Measurements from ENCODE around the gene NTRK3.

DNA sequence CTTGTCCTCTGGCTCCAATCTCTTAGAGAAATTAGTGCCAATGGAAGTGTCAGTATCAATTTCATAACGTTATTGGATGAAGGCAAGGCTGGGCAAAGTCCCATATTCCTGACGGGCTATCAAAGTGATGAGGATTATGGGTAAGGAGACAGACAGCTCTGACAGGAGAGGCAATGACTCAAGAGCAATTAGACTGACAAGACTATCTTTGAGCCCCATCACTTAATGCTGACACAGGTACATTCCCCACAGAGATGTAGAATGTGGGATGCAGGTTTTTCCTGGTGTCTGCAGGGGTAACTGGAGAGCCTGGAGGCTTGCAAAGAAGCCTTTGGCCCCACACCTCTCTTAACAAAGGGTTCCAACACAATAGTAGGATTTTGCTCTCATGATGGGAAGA is 208.3 kb downstream of the NTRK3 start:
- TF ChIP-seq CSRNP3 (CRISPR knock-in tag; IDR thresholded peaks at IDR 0.05): no peak
- TF ChIP-seq, protein P1, sequence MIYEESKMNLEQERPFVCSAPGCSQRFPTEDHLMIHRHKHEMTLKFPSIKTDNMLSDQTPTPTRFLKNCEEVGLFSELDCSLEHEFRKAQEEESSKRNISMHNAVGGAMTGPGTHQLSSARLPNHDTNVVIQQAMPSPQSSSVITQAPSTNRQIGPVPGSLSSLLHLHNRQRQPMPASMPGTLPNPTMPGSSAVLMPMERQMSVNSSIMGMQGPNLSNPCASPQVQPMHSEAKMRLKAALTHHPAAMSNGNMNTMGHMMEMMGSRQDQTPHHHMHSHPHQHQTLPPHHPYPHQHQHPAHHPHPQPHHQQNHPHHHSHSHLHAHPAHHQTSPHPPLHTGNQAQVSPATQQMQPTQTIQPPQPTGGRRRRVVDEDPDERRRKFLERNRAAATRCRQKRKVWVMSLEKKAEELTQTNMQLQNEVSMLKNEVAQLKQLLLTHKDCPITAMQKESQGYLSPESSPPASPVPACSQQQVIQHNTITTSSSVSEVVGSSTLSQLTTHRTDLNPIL (CRISPR knock-in tag; IDR thresholded peaks at IDR 0.05; ENCODE audit: low read depth): no peak
- TF ChIP-seq ZC3H10 (CRISPR knock-in tag; IDR thresholded peaks at IDR 0.05): no peak
- no peak for TF ChIP-seq TOX (CRISPR knock-in tag; IDR thresholded peaks at IDR 0.05; ENCODE audit: borderline replicate concordance)
- TF ChIP-seq TCF4 (CRISPR knock-in tag; IDR thresholded peaks at IDR 0.05; ENCODE audit: borderline replicate concordance): no peak
- TF ChIP-seq TSHZ2 (CRISPR knock-in tag; IDR thresholded peaks at IDR 0.05): no peak
- no peak for TF ChIP-seq ARNTL (CRISPR knock-in tag; IDR thresholded peaks at IDR 0.05; ENCODE audit: borderline replicate concordance, low read depth)
- TF ChIP-seq ZFP3 (CRISPR knock-in tag; IDR thresholded peaks at IDR 0.05): no peak
- TF ChIP-seq GLIS3 (CRISPR knock-in tag; IDR thresholded peaks at IDR 0.05): no peak
- no peak for TF ChIP-seq ZNF565 (CRISPR knock-in tag; conservative IDR thresholded peaks at IDR 0.05; ENCODE audit: low read depth)
- TF ChIP-seq PATZ1 (CRISPR knock-in tag; IDR thresholded peaks at IDR 0.05; ENCODE audit: borderline replicate concordance): no peak

Data from SK-N-SH treated with all-trans-retinoic acid at 6 μM for 48 hours (cell line).